H1 (cell line): Measurements from ENCODE around the gene MCC. TPM values are rescaled to one million over a fixed set of nuclear protein-coding genes. Genes with fewer than 3 reads are reported as not detected.

ENCODE experiments used
- ATF2 ChIP-seq: IDR thresholded peaks from 2 replicates; pipeline ENCODE4 v1.6.1; 2012; ENCODE audit warnings: low read length, inconsistent platforms
- polyA plus RNA-seq, 7 experiments: library from polyadenylated mRNA; depleted of rRNA in 3 of 7; stranded (reverse) in 5 of 7; unstranded in 2 of 7; fragments of >200 nt in 5 of 7; fragments of 200-250 nt in 2 of 7; gene quantifications; 1 replicate in 5 of 7; 2 replicates in 1 of 7; 4 replicates in 1 of 7; pipeline versions ENCODE4 v1.2.1 to v1.2.3, GENCODE V29; 2011 to 2013; ENCODE audit warnings: missing spikeins in 2 of 7, mixed read lengths in 2 of 7
- total RNA-seq: library from RNA; stranded (reverse); fragmentation: NEBNext Ultra II Directional; extraction: Animal tissue kit (Norgen Biotek cat#: 25700); gene quantifications from 2 replicates; pipeline ENCODE4 v1.2.1, GENCODE V29; 2021

MCC gene
- total and polyA plus RNA-seq, 2 of the 8 experiments (the other 6 are each of a cell fraction or from before 2014, with no cell fraction given) = 2.6 to 18.3 TPM

DNA sequence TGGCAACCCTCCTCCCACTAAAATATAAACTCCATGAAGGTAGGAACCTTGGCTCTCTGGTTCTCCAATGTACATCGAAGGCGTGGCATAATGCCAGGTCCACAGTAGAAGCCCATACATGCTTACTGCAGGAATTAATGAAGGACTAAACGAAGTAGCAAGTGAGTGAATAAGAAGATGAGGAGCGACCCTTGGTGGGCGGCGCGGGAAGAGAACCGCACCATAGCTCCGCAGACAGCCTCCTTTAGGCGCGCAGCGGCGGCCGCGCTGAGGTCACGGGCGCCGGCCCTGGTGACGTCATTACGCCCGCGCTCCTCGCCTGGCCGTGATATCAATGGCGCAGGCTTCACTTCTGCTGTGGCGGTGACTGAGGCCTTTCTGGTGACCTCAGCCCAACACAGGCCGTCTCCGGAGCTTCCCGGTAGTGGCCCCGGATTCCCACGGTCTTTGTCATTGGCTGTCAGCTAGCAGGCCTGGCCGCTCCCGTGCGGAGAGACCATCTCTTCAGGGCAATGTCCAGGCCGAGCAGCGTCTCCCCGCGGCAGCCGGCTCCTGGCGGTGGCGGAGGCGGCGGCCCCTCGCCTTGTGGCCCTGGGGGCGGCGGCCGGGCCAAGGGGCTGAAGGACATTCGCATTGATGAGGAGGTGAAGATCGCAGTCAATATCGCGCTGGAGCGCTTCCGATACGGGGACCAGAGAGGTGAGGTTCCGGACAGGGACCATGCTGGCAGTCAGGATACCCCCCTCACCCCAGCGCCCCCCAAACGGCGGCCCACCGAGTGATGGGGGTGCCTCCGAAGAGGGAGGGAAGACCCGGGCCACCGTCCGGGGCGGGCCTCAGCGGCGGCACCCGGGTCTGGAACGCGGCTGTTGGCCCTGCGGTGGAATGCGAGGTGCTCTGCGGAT, 25.4 kb upstream of the MCC start, which contains the start of gene YTHDC2 (continued):
- peak; percentile 96 for TF ChIP-seq ATF2
- TF ChIP-seq, all 59 proteins: peak for 22
